Epithelial cell of alveolus of lung (primary cell): ENCODE data around the gene IDE. TPM values are rescaled to one million over a fixed set of nuclear protein-coding genes. Genes with fewer than 3 reads are reported as not detected.

Source experiments
- total RNA-seq: library from RNA; depleted of rRNA; stranded (reverse); fragments of >200 nt; gene quantifications from 2 replicates; pipeline ENCODE4 v1.2.1, GENCODE V29; 2015

The IDE gene
- total RNA-seq: 16.2 and 23.3 TPM in 2 replicates

DNA sequence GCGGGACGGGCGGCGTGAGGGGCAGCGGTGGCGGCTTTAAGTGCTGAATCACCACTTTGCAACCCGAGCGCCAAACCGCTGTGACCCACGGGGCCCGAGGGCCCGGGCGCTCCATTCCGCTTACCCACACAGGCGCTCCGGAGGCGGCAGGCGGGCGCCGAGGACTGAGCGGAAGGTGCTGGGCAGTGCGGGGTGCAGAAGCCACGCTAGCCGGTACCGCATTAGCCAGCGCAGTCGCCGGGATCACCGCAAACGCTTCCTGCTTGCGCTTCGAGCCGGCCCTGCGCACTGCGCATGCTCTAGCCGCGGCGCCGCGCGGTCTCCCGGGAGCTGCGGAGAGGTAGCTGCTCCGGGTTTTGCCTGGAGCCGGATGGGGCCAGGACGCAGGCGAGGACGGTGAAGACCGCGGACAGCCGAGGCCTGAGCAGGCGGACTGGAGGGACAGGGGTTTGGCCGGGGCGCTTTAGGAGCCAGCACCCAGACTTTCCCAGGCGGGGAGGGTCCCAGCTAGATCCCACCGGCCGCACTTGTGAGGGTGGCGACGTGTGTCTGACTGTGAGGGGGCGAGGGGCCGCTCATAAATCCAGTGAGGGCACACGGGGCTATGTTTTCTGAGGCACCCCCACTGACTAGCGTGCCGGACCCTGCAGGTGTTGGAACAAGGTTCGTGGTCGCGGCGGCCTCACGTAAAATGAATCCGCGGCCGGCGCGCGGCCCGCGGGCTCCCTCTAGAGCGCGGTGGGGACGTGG, at the start of gene IDE:
IDE (minus strand) TSS at position 296 of the 750 bp plus-strand sequence; CDS start at position 222, 74 bp downstream.

DNA sequence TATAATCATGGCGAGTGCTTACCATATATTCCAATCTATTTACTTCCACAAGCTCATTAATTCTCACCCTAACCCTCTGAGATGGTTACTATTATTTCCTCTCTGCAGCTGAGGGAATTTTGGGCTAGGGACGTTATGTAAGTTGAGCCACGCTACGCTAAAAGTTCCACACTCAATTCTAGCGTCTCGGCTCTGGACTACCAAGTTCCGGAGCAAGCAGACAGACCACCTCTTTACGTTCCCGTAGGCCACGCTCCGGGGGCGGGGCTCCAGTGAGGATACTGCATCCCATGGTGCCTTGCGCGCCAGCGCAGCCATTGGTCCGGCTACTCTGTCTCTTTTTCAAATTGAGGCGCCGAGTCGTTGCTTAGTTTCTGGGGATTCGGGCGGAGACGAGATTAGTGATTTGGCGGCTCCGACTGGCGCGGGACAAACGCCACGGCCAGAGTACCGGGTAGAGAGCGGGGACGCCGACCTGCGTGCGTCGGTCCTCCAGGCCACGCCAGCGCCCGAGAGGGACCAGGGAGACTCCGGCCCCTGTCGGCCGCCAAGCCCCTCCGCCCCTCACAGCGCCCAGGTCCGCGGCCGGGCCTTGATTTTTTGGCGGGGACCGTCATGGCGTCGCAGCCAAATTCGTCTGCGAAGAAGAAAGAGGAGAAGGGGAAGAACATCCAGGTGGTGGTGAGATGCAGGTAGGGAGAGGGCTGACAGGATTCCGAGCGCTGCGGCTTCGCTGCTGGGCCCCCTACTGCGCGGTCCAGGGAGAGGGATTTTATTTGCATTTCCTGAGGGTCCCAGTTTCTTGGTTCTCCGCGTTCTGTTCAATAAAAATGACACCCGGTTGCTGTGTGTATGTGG, 19.1 kb upstream of the IDE start, which contains the start of gene KIF11:
KIF11 (plus strand) TSS at position 370 of the 858 bp plus-strand sequence; CDS start at position 616, 246 bp downstream.

Other genes with a start within 250 kb of the IDE start
- gene KIF11, start 19.0 kb upstream of the IDE start, total RNA-seq: 13.1 and 23.1 TPM in 2 replicates
- 11.0 and 19.4 TPM in 2 replicates for gene HHEX, start 115.9 kb upstream of the IDE start, total RNA-seq